Hepatocyte (in vitro differentiated cells): ENCODE results near the gene ACP6.

Experiments
- EZH2 ChIP-seq: fragments of 200-600 bp; sonication (generic); IDR thresholded peaks from 2 replicates; pipeline ENCODE4 v1.6.1; 2016; ENCODE audit warnings: antibody characterized with exemption, mild to moderate bottlenecking, borderline replicate concordance
- EZH2phosphoT487 ChIP-seq: fragments of 200-600 bp; sonication (generic); IDR thresholded peaks from one replicate; pipeline ENCODE4 v1.6.1; 2018; ENCODE audit warnings: antibody characterized with exemption, mild to moderate bottlenecking, low read depth, moderate library complexity; ENCODE audit not compliant: unreplicated experiment, severe bottlenecking
- TF ChIP-seq, protein P1 (sequence below): fragments of 200-600 bp; sonication (generic); IDR thresholded peaks from 2 replicates; pipeline ENCODE4 v1.5.1; 2016; ENCODE audit warnings: antibody characterized with exemption, mild to moderate bottlenecking; ENCODE audit not compliant: poor library complexity

DNA sequence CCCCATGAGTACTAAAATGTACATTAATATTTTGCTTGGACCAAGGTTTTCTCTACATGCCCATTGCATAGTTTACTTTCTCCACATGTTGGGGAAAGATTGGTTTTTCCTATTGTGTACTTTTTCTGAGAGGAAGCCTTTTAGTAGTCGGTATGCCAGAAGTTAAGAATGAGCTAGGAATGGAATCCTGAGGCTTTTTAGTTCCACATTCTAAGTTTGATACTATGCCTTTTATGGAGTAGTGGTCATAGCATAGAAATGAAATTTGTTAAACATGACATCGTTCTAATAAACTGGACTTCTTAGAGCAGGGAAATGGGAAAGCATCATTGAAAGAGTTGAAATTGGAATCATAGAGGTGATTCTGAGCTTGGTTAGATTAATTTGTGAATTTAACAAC lies 64.7 kb downstream of the ACP6 start:
- TF ChIP-seq, protein P1, sequence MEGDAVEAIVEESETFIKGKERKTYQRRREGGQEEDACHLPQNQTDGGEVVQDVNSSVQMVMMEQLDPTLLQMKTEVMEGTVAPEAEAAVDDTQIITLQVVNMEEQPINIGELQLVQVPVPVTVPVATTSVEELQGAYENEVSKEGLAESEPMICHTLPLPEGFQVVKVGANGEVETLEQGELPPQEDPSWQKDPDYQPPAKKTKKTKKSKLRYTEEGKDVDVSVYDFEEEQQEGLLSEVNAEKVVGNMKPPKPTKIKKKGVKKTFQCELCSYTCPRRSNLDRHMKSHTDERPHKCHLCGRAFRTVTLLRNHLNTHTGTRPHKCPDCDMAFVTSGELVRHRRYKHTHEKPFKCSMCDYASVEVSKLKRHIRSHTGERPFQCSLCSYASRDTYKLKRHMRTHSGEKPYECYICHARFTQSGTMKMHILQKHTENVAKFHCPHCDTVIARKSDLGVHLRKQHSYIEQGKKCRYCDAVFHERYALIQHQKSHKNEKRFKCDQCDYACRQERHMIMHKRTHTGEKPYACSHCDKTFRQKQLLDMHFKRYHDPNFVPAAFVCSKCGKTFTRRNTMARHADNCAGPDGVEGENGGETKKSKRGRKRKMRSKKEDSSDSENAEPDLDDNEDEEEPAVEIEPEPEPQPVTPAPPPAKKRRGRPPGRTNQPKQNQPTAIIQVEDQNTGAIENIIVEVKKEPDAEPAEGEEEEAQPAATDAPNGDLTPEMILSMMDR, result no peak
- TF ChIP-seq EZH2, result no peak
- TF ChIP-seq EZH2phosphoT487, result no peak
